ENCODE data around the gene NYNRIN. TPM values are rescaled to one million over a fixed set of nuclear protein-coding genes. Genes with fewer than 3 reads are reported as not detected.

Gene NYNRIN
- total and polyA plus RNA-seq, 2 of the 4 experiments (the other 2 are of a cell fraction), result 2.2 to 5.4 TPM

GRCh38 chr14:24381363-24382063 is 17.3 kb upstream of the NYNRIN start:
- peaks cover 7% of the 10 kb centered on the region for H3K9me1 ChIP-seq (ENCODE audit: insufficient read depth, low read length)
- dilution Hi-C loops (cut with HindIII; ENCODE audit: low sequenced_read_pairs, unreplicated experiment) (no loop called here), intact Hi-C loops (cut with micrococcal nuclease) (no loop called here), in situ Hi-C loops (cut with MboI; ENCODE audit: low sequenced_read_pairs) (no loop called here)
- no peak overlapping the region for H2BK5ac ChIP-seq (ENCODE audit: low read depth, low read length, poor library complexity, severe bottlenecking)
- no peak for DNase-seq
- no peak overlapping the region for H2AFZ ChIP-seq (replicated peaks; ENCODE audit: low read length, poor library complexity)
- no peak overlapping the region for H2BK120ac ChIP-seq (ENCODE audit: low read depth, low read length)
- H2AK5ac ChIP-seq (ENCODE audit: low read depth, low read length), result no peak overlapping the region
- H4K8ac ChIP-seq (ENCODE audit: low read depth in 2 of 2, low read length in 2 of 2), result no peak overlapping the region
- no peaks in the 10 kb centered on the region for H3K4me1 ChIP-seq (ENCODE audit: control insufficient read depth, insufficient read depth, low read length)
- ChIA-PET POLR2A (ENCODE audit: unreplicated experiment) (no interaction called here), CTCF (no interaction called here)
- H3K18ac ChIP-seq (ENCODE audit: low read depth, low read length), result no peak overlapping the region
- H4K20me1 ChIP-seq (ENCODE audit: insufficient read depth, low read length), result 0 out of 2 replicates have a peak, but pooled peaks cover 3% of the 10 kb centered on the region
- H2AK9ac ChIP-seq (replicated peaks; ENCODE audit: low read depth, low read length, poor library complexity), result no peak overlapping the region
- no peak overlapping the region for H3K9ac ChIP-seq (ENCODE audit: low read depth, low read length)
- no peak overlapping the region for H3K4me3 ChIP-seq (ENCODE audit: insufficient read depth, low read depth, low read length)
- H4K5ac ChIP-seq (ENCODE audit: low read depth, low read length), result no peak overlapping the region
- no peaks in the 10 kb centered on the region for H3K79me1 ChIP-seq (ENCODE audit: low read depth in 1 of 2, low read length in 2 of 2)
- H3K14ac ChIP-seq (replicated peaks; ENCODE audit: low read depth, low read length), result no peak overlapping the region
- peaks cover 7% of the 10 kb centered on the region for H3K27me3 ChIP-seq (ENCODE audit: control insufficient read depth, insufficient read depth, low read length)
- H4K91ac ChIP-seq (ENCODE audit: insufficient read depth, low read depth, low read length), result no peak overlapping the region
- no TSS peak for BruUV-seq (replicated peaks)
- no peak overlapping the region for H3K27ac ChIP-seq (ENCODE audit: insufficient read depth, low read length)
- H2BK15ac ChIP-seq (ENCODE audit: low read depth, low read length), result no peak overlapping the region
- no peaks in the 10 kb centered on the region for H3K9me3 ChIP-seq (ENCODE audit: control insufficient read depth, insufficient read depth, low read length)
- H3K23ac ChIP-seq (ENCODE audit: low read depth, low read length), result no peak overlapping the region
- no peak for ATAC-seq (ENCODE audit: low read depth)
- H3K56ac ChIP-seq (ENCODE audit: extremely low read depth, insufficient read depth, low read length), result no peak overlapping the region
- no peak overlapping the region for H3K4me2 ChIP-seq (ENCODE audit: low read depth, low read length)
- H2BK20ac ChIP-seq (ENCODE audit: low read depth, low read length), result no peak overlapping the region
- no peak for TF ChIP-seq MAZ (IDR thresholded peaks at IDR 0.05; ENCODE audit: borderline replicate concordance, low read depth, low read length)
- WGBS, 2 experiments (ENCODE audit: extremely low coverage in 2 of 2, insufficient read length in 1 of 2), result 65% methylated on average over 3 of the region's 8 CpGs; no CpG with 5 or more reads in 1 of the 2 experiments
- H3K36me3 ChIP-seq (ENCODE audit: control insufficient read depth, insufficient read depth, low read length), result peaks cover 18% of the 10 kb centered on the region
- no peak overlapping the region for H3K4ac ChIP-seq (ENCODE audit: low read depth, low read length)

Data from IMR-90 (cell line).